SU-DHL-6 (cell line): ENCODE data around the gene STX19.

Source experiments
- H2AFZ ChIP-seq: fragments of 200-600 bp; sonication (generic); 2 replicates; pipeline ENCODE4 v1.6.1; 2014; ENCODE audit warnings: low read depth, mild to moderate bottlenecking, moderate library complexity, mixed read lengths, antibody characterized with exemption, low read length; ENCODE audit not compliant: severe bottlenecking
- H3F3A ChIP-seq: fragments of 200-600 bp; shearing (Covaris generic); 2 replicates; pipeline ENCODE4 v1.6.0; 2016; ENCODE audit warnings: antibody characterized with exemption, mild to moderate bottlenecking; ENCODE audit not compliant: insufficient read depth
- H3K27ac ChIP-seq: fragments of 200-600 bp; sonication (generic); 2 replicates; pipeline ENCODE4 v1.5.1; 2016; ENCODE audit warnings: low read depth, mild to moderate bottlenecking, low read length, moderate library complexity, mixed read lengths
- H3K27me3 ChIP-seq: fragments of 200-600 bp; sonication (generic), shearing (Covaris generic); 2 replicates; pipeline ENCODE4 v1.6.0; 2014; ENCODE audit warnings: mild to moderate bottlenecking, low read length
- H3K36me3 ChIP-seq: fragments of 200-600 bp; sonication (generic); 2 replicates; pipeline ENCODE4 v1.6.1; 2014; ENCODE audit warnings: mild to moderate bottlenecking, low read length, mixed read lengths
- H3K4me2 ChIP-seq: fragments of 300-600, 200-600 bp; shearing (Covaris generic), sonication (generic); 2 replicates; pipeline ENCODE4 v1.6.0; 2014; ENCODE audit warnings: low read length, low read depth, mild to moderate bottlenecking; ENCODE audit not compliant: poor library complexity, severe bottlenecking
- H3K4me3 ChIP-seq: fragments of 200-600 bp; sonication (generic); 2 replicates; pipeline ENCODE4 v1.5.1; 2014; ENCODE audit warnings: antibody characterized with exemption, low read length, mild to moderate bottlenecking, mixed read lengths; ENCODE audit not compliant: insufficient read depth, poor library complexity, severe bottlenecking
- H3K79me2 ChIP-seq: fragments of 200-600 bp; sonication (generic); 2 replicates; pipeline ENCODE4 v1.6.1; 2014; ENCODE audit warnings: mild to moderate bottlenecking, low read length, moderate library complexity; ENCODE audit not compliant: insufficient read depth
- H3K9ac ChIP-seq: fragments of 200-600 bp; sonication (generic); 2 replicates; pipeline ENCODE4 v1.7.0; 2014; ENCODE audit warnings: mild to moderate bottlenecking, low read length
- H3K9me2 ChIP-seq: fragments of 200-600 bp; sonication (generic); replicated peaks from 2 replicates; pipeline ENCODE4 v1.6.1; 2014; ENCODE audit warnings: low read length; ENCODE audit not compliant: insufficient read depth
- H3K9me3 ChIP-seq: fragments of 200-600 bp; sonication (generic); 2 replicates; pipeline ENCODE4 v1.6.1; 2014; ENCODE audit warnings: low read length, mixed read lengths; ENCODE audit not compliant: insufficient read depth
- H4K20me1 ChIP-seq: fragments of 200-600 bp; sonication (generic); 2 replicates; pipeline ENCODE4 v1.6.1; 2014; ENCODE audit warnings: low read depth, mild to moderate bottlenecking, antibody characterized with exemption, low read length, moderate library complexity, mixed read lengths
- EZH2phosphoT487 ChIP-seq: fragments of 200-600 bp; sonication (generic), shearing (Covaris generic); conservative IDR thresholded peaks from 2 replicates; pipeline ENCODE4 v1.6.1; 2018; ENCODE audit warnings: mild to moderate bottlenecking, antibody characterized with exemption, low read length, moderate library complexity, mixed read lengths
- TF ChIP-seq, protein P1 (sequence below): fragments of 200-600 bp; sonication (generic); IDR thresholded peaks from one replicate; pipeline ENCODE4 v1.5.1; 2017; ENCODE audit warnings: antibody characterized with exemption, mild to moderate bottlenecking, low read length, moderate library complexity; ENCODE audit not compliant: insufficient read depth, poor library complexity, severe bottlenecking

Gene STX19

DNA sequence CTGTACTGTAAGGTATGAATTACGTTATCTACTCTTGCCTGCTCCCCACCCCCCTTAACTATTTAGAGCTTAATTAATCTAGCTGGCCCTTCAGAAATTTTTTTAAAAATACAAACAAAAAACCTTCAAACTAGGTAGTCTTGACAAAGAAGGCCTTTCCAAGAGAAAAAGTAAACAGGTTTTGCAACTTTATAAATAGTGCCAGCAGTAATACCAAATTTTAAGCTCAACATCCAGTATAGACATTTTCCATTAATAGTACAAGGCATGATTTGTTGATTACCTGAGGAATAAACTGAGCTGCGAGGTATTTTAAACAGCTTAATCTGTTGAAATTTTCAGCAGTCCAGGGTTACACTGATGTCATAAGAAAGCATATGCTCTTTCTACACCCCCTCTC lies 20.1 kb downstream of the STX19 start:
- Histone ChIP-seq H2AFZ (no peak overlapping the region), H3K79me2 (no peaks in the 10 kb centered on the region), H3F3A (no peaks in the 10 kb centered on the region), H4K20me1 (no peaks in the 10 kb centered on the region), H3K27me3 (no peaks in the 10 kb centered on the region), H3K4me3 (no peak overlapping the region), H3K9me2 (no peaks in the 10 kb centered on the region), H3K9ac (no peak overlapping the region), H3K9me3 (no peaks in the 10 kb centered on the region), H3K36me3 (no peaks in the 10 kb centered on the region), H3K27ac (no peak overlapping the region), H3K4me2 (no peak overlapping the region)
- no peak for TF ChIP-seq EZH2phosphoT487
- TF ChIP-seq, protein P1, sequence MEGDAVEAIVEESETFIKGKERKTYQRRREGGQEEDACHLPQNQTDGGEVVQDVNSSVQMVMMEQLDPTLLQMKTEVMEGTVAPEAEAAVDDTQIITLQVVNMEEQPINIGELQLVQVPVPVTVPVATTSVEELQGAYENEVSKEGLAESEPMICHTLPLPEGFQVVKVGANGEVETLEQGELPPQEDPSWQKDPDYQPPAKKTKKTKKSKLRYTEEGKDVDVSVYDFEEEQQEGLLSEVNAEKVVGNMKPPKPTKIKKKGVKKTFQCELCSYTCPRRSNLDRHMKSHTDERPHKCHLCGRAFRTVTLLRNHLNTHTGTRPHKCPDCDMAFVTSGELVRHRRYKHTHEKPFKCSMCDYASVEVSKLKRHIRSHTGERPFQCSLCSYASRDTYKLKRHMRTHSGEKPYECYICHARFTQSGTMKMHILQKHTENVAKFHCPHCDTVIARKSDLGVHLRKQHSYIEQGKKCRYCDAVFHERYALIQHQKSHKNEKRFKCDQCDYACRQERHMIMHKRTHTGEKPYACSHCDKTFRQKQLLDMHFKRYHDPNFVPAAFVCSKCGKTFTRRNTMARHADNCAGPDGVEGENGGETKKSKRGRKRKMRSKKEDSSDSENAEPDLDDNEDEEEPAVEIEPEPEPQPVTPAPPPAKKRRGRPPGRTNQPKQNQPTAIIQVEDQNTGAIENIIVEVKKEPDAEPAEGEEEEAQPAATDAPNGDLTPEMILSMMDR = no peak

DNA sequence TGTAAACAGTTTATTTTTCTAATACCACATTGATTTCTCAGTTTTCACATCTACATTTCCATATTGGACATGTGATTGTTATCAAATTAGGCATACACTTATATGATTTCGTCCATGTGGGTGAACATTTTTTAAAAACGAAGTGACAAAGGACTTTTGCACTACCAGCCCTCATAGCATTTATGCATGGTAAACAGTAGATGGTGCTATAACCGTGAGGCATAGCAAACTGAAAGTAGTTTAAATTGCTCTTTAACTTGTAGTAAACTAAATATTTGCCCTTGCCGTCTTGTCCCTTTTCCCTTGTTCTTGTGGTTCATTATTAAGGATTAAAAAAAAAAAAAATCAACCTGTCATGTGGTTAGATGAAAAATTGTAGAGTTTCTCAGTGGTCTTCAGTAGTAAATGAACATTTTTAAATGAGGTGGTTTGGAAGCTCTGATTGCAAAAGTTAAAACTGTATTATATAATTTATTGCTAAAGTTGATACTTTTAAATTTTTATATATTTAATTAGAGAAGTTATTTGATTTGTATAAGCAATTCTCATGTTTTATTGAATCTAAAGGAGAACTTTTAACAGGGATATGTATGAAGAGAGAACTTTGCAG lies 24.0 kb downstream of the STX19 start:
- Histone ChIP-seq H3K4me2 (peak overlapping the region; percentile 57), H3K4me3 (no peak overlapping the region), H3K9ac (no peak overlapping the region; the same call in 1 of the 2 replicates), H3K27me3 (no peaks in the 10 kb centered on the region), H3K79me2 (no peaks in the 10 kb centered on the region), H3F3A (no peaks in the 10 kb centered on the region), H3K36me3 (no peaks in the 10 kb centered on the region), H3K9me2 (no peaks in the 10 kb centered on the region), H3K27ac (no peak overlapping the region), H3K9me3 (no peaks in the 10 kb centered on the region), H4K20me1 (no peaks in the 10 kb centered on the region), H2AFZ (no peak overlapping the region)
- TF ChIP-seq, protein P1 = peak; percentile 77
- no peak for TF ChIP-seq EZH2phosphoT487

- no peak overlapping the region for H2AFZ ChIP-seq
- no peaks in the 10 kb centered on the region for H3K9me2 ChIP-seq
- TF ChIP-seq, protein P1 = no peak
- no peak for TF ChIP-seq EZH2phosphoT487
- H3F3A ChIP-seq = no peaks in the 10 kb centered on the region
- no peak overlapping the region for H3K9ac ChIP-seq
- H3K27me3 ChIP-seq = no peaks in the 10 kb centered on the region
- H4K20me1 ChIP-seq = no peaks in the 10 kb centered on the region
- no peak overlapping the region for H3K4me2 ChIP-seq
- no peak overlapping the region for H3K27ac ChIP-seq
- no peaks in the 10 kb centered on the region for H3K79me2 ChIP-seq
- H3K4me3 ChIP-seq = no peak overlapping the region
- H3K9me3 ChIP-seq = no peaks in the 10 kb centered on the region
- no peaks in the 10 kb centered on the region for H3K36me3 ChIP-seq
Observed at GRCh38 chr3:94001827-94002495, 26.4 kb downstream of the STX19 start.
